Chondrocyte (in vitro differentiated cells): ENCODE measurements around the gene APLN. TPM values are rescaled to one million over a fixed set of nuclear protein-coding genes. Genes with fewer than 3 reads are reported as not detected.

ENCODE experiments used
- DNase-seq: peaks from one replicate; pipeline ENCODE4 v3.0.0; 2021; ENCODE audit warnings: mixed read lengths, low spot score
- H3K27ac Mint-ChIP-seq: one replicate; pipeline ENCODE4 v1.8.0; 2021; ENCODE audit warnings: mild to moderate bottlenecking, moderate library complexity, mixed read lengths; ENCODE audit not compliant: unreplicated experiment
- H3K27me3 Mint-ChIP-seq: 2 replicates; pipeline ENCODE4 v1.8.0; 2021; ENCODE audit warnings: low read depth, mixed read lengths
- H3K36me3 Mint-ChIP-seq: 2 replicates; pipeline ENCODE4 v1.8.0; 2021; ENCODE audit warnings: low read depth, mixed read lengths
- H3K4me1 Mint-ChIP-seq: 2 replicates; pipeline ENCODE4 v1.8.0; 2021; ENCODE audit warnings: low read depth, mild to moderate bottlenecking, mixed read lengths
- H3K4me3 Mint-ChIP-seq: one replicate; pipeline ENCODE4 v1.8.0; 2021; ENCODE audit warnings: mild to moderate bottlenecking, moderate library complexity, mixed read lengths; ENCODE audit not compliant: unreplicated experiment
- H3K9me3 Mint-ChIP-seq: 2 replicates; pipeline ENCODE4 v1.8.0; 2021; ENCODE audit warnings: low read depth, mixed read lengths
- long read RNA-seq: library from polyadenylated mRNA; stranded (forward); transcript quantifications from one replicate; pipeline ENCODE4 v2.0.0, GENCODE V29; 2021
- total RNA-seq: library from RNA; stranded (reverse); gene quantifications from 3 replicates; pipeline ENCODE4 v1.2.1, GENCODE V29; 2021
- TF ChIP-seq, protein P1 (sequence below): fragments of 200-600 bp; sonication (generic); IDR thresholded peaks from 2 replicates; pipeline ENCODE4 v1.5.0; 2021; ENCODE audit warnings: antibody characterized with exemption, mild to moderate bottlenecking, moderate library complexity

The APLN gene, protein sequence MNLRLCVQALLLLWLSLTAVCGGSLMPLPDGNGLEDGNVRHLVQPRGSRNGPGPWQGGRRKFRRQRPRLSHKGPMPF
- total RNA-seq: 0.19 to 1.3 TPM (median 1.1 TPM) in 3 replicates
- long read RNA-seq, partial matches to known transcripts: 0 of 1 reads
- long read RNA-seq, other reads (novel, unspliced or antisense): 0 of 1 reads

DNA sequence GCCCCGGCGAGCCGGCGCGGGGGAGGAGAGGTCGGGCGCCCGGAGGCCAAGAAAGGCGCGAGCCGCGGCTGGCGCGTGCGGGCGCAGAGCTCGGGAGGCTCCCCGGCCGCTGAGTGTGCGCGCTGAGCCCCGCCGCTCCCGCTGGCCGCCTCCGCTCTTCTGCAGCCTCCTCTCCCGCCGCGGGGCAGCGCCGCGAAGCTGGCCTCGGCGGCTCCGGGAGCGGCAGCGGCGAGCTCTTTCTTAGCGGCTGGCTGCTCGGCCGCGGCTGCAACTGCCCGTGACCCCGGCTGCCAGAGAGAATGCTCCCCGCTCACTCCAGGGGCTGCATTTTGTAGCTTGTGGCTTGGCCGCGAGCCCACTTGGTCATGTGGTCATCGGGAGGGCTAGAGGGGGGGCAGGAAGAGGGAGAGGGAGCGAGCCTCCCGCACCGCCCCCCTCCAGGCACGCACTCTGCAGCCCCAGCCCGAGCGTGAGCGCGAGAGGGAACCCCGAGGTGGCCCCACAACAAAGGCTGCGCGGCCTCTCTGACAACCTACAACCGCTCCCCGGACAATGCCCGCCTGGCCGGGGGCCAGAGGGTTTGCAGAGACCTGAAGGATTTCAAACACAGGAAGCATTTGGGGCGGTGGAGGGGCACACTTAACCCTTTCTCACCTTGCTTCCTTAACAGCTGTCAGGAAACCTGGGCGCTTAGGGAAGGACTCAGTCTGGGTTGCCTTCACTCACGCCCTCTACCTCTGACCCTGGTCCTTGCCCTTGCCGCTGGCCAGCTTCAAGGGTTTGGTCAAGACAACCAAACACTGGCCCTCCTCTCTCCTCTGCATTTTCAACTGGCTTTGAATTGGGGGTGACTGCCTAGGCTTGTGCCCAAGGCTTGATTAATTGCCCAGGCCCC lies at the start of gene APLN:
TSS of gene APLN (minus strand) at position 305 of the 895 bp plus-strand sequence. CDS start 326 bp downstream, outside the sequence.
- TF ChIP-seq, protein P1, sequence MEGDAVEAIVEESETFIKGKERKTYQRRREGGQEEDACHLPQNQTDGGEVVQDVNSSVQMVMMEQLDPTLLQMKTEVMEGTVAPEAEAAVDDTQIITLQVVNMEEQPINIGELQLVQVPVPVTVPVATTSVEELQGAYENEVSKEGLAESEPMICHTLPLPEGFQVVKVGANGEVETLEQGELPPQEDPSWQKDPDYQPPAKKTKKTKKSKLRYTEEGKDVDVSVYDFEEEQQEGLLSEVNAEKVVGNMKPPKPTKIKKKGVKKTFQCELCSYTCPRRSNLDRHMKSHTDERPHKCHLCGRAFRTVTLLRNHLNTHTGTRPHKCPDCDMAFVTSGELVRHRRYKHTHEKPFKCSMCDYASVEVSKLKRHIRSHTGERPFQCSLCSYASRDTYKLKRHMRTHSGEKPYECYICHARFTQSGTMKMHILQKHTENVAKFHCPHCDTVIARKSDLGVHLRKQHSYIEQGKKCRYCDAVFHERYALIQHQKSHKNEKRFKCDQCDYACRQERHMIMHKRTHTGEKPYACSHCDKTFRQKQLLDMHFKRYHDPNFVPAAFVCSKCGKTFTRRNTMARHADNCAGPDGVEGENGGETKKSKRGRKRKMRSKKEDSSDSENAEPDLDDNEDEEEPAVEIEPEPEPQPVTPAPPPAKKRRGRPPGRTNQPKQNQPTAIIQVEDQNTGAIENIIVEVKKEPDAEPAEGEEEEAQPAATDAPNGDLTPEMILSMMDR: no peak
- Mint-ChIP-seq H3K36me3 (no peaks in the 10 kb centered on the region), H3K4me1 (peaks cover 7% of the 10 kb centered on the region), H3K4me3 (peak within 1 kb of the TSS; percentile 63), H3K9me3 (peaks cover 2% of the 10 kb centered on the region), H3K27ac (no peak within 1 kb of the TSS), H3K27me3 (peaks cover 13% of the 10 kb centered on the region)
- no peak for DNase-seq

DNA sequence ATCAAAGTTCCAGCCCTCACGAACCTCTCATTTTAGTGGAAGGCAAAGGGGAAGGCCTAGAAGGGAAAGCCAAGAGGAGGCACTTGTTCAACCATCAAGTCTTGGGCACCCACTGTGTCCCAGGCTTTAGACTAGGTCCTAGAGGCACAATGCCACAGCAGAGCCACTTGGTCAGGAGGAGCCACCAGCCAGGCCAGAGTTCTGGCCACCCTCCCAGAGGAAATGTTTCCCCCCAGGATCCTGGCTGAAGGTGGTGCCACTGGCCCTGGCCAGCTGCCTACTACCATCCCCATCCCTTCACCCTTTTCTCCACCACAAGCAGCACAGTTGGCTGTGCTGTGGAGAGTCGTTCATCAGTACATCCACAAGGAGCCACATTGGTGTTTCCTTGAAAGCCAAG lies 49.7 kb upstream of the APLN start:
- Mint-ChIP-seq H3K27ac (no peak overlapping the region), H3K4me3 (no peak overlapping the region), H3K27me3 (peaks cover 2% of the 10 kb centered on the region)

DNA sequence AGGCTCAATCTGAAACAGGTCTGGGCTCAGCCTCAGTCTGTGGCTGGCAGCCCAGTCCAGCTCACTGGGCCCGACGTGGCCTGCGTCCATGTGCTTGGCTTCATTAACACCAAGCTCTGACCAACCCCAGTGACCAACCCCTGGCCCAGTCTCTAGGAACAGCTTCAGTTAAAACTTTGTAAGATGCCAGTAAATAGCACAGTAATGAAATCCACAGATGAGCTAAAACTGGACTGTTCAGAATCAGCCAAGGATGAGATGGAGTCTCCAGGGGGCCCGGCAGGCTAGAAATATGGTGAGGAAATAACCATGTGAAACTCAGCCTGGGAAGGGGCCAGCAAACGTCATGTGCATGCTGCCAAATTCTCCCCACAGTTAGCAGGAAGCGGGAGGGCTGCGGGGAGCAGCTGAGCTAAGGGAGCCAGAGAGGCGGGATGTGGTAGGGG lies 46.9 kb upstream of the APLN start:
- DNase-seq: no peak

More for the DNA sequence above, 49.7 kb upstream of the APLN start:
- peaks cover 4% of the 10 kb centered on the region for H3K9me3 Mint-ChIP-seq
- DNase-seq: no peak
- TF ChIP-seq, protein P1: no peak
- H3K36me3 Mint-ChIP-seq: peaks cover 4% of the 10 kb centered on the region
- peaks cover 10% of the 10 kb centered on the region for H3K4me1 Mint-ChIP-seq

DNA sequence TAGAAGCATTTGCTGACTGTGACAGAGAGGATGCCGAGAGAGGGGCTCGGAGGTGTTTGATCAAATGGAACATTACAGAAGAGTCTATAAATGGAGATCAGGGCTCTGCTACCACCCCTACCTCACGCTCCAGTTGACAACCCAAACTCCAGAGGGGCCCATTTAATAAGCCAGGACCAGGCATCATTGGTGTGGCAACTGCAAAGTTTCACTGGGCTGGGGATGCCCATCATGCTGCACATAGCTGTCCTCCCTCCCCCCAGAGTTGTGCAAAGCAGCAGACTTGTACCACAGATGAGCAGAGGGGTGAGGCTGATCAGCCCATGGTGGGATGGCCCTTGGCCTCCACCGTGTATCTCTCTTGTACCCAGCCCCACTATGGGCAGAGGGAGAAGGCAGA lies 45.8 kb upstream of the APLN start:
- Mint-ChIP-seq H3K36me3 (no peaks in the 10 kb centered on the region), H3K4me1 (no peaks in the 10 kb centered on the region), H3K9me3 (no peaks in the 10 kb centered on the region), H3K27ac (no peak overlapping the region), H3K4me3 (no peak overlapping the region), H3K27me3 (peaks cover 5% of the 10 kb centered on the region)
- no peak for DNase-seq
- TF ChIP-seq, protein P1: no peak

More for the DNA sequence above, 46.9 kb upstream of the APLN start:
- no peaks in the 10 kb centered on the region for H3K9me3 Mint-ChIP-seq
- H3K4me1 Mint-ChIP-seq: peaks cover 7% of the 10 kb centered on the region
- no peaks in the 10 kb centered on the region for H3K36me3 Mint-ChIP-seq
- peak overlapping the region; percentile 45 for H3K27ac Mint-ChIP-seq
- H3K4me3 Mint-ChIP-seq: no peak overlapping the region
- TF ChIP-seq, protein P1: no peak
- H3K27me3 Mint-ChIP-seq: peaks cover 5% of the 10 kb centered on the region

DNA sequence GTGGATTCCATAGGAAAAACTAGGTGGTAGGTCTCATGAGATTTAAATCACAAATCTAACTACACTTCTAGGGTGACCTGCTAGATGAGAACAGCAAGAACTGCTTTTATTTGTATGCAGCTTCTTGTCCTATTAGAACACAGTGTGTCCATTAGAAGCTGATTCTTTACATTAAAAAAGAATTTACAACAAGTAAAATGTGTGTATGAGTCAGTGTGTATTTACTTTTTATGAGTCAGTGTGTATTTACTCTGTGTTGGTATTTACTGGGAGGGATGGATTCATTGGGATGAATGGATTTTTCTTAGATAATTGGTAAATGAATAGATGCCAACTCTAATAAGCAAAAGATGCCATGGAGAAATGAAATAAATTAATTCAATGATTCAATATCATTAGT lies 43.4 kb upstream of the APLN start:
- TF ChIP-seq, protein P1: no peak
- Mint-ChIP-seq H3K4me3 (no peak overlapping the region), H3K9me3 (no peaks in the 10 kb centered on the region), H3K4me1 (no peaks in the 10 kb centered on the region), H3K27ac (no peak overlapping the region), H3K27me3 (peaks cover 5% of the 10 kb centered on the region), H3K36me3 (no peaks in the 10 kb centered on the region)
- no peak for DNase-seq
